ENCODE measurements around the gene LGALS13. TPM values are rescaled to one million over a fixed set of nuclear protein-coding genes. Genes with fewer than 3 reads are reported as not detected.

LGALS13 gene
- polyA plus RNA-seq, 3 donors, result not detected

DNA sequence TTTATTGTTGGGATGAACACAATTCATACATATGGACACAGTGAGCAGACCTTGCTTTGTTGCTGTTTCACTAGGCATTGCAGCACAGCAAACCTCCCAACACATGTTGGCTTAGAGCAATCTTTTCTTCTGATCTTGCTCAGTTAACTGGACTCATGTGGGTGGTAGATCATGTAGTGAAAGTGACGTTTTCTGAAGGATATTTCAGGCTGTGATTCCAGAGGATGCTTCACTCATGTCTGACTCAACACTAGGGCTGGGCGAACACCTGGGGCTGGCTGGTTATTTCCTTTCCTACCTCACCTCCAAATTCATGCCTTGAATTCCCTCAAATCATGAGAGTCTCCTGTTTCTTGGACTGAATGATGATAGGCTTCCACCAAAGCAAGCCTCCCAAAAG is 14.3 kb upstream of the LGALS13 start:
- Histone ChIP-seq H3K36me3 (replicated peaks in 1 of 2; ENCODE audit: control insufficient read depth in 1 of 2, insufficient read depth in 2 of 2, low read length in 2 of 2) (no peaks in the 10 kb centered on the region), H3K4me2 (replicated peaks; ENCODE audit: extremely low read depth, low read length, poor library complexity, severe bottlenecking) (no peak overlapping the region), H3K4me3 (replicated peaks in 1 of 3; ENCODE audit: low read depth in 2 of 3, low read length in 3 of 3) (no peak overlapping the region), H3K4me1 (ENCODE audit: control insufficient read depth in 1 of 2, insufficient read depth in 2 of 2, low read length in 2 of 2) (no peaks in the 10 kb centered on the region), H3K27ac (ENCODE audit: low read depth in 1 of 2, low read length in 2 of 2) (no peak overlapping the region), H2AFZ (ENCODE audit: insufficient read depth, low read depth, low read length, poor library complexity, severe bottlenecking) (no peak overlapping the region), H3K27me3 (ENCODE audit: control insufficient read depth in 2 of 2, insufficient read depth in 2 of 2, low read length in 2 of 2) (peaks cover 0 to 4% of the 10 kb centered on the region in 2 donors), H3K79me2 (ENCODE audit: insufficient read depth, low read length) (no peaks in the 10 kb centered on the region), H3K9ac (ENCODE audit: insufficient read depth, low read length, poor library complexity, severe bottlenecking) (no peak overlapping the region), H3K9me3 (replicated peaks in 1 of 2; ENCODE audit: control insufficient read depth in 1 of 2, insufficient read depth in 1 of 2, low read length in 2 of 2) (no peaks in the 10 kb centered on the region), H4K20me1 (ENCODE audit: insufficient read depth, low read length) (no peaks in the 10 kb centered on the region)
- no peak for DNase-seq
- Mint-ChIP-seq H3K4me3 (no peak overlapping the region), H3K27me3 (ENCODE audit: low read depth in 3 of 3) (peaks cover 0 to 6% (median 6%) of the 10 kb centered on the region in 3 donors), H3K36me3 (no peaks in the 10 kb centered on the region), H3K4me1 (no peaks in the 10 kb centered on the region), H3K9me3 (no peaks in the 10 kb centered on the region), H3K27ac (no peak overlapping the region)
- intact Hi-C loops (cut with micrococcal nuclease), result no loop called here
- no CpG with 5 or more reads among the region's 2 CpGs for WGBS (ENCODE audit: insufficient coverage)
- no peak for TF ChIP-seq CTCF (IDR thresholded peaks at IDR 0.05)

DNA sequence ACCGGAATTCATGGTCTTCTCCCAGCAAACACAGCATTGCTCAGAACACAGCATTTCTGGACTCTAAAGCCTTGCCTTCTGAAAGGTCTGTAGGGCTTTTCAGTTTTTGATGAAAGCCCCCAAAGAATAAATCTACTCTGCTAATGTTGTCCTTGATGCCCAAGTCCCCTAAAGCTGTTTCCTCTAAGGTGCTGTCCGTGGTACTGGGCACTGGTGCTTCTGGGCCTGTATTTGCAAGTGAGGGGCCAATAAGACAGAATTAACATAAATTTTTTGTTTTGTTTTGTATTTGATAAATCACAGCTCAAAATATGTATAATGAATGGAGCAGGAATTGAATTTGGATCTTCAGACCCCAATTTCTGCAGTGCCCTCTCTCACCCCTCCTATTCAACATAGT is 12.1 kb upstream of the LGALS13 start:
- intact Hi-C loops (cut with micrococcal nuclease), result no loop called here
- Histone ChIP-seq H3K27me3 (ENCODE audit: control insufficient read depth in 2 of 2, insufficient read depth in 2 of 2, low read length in 2 of 2) (peaks cover 0 to 4% of the 10 kb centered on the region in 2 donors), H3K27ac (ENCODE audit: low read depth in 1 of 2, low read length in 2 of 2) (no peak overlapping the region), H3K79me2 (ENCODE audit: insufficient read depth, low read length) (no peaks in the 10 kb centered on the region), H4K20me1 (ENCODE audit: insufficient read depth, low read length) (no peaks in the 10 kb centered on the region), H3K9me3 (replicated peaks in 1 of 2; ENCODE audit: control insufficient read depth in 1 of 2, insufficient read depth in 1 of 2, low read length in 2 of 2) (no peaks in the 10 kb centered on the region), H3K4me3 (replicated peaks in 1 of 3; ENCODE audit: low read depth in 2 of 3, low read length in 3 of 3) (no peak overlapping the region), H2AFZ (ENCODE audit: insufficient read depth, low read depth, low read length, poor library complexity, severe bottlenecking) (no peak overlapping the region), H3K9ac (ENCODE audit: insufficient read depth, low read length, poor library complexity, severe bottlenecking) (no peak overlapping the region), H3K36me3 (replicated peaks in 1 of 2; ENCODE audit: control insufficient read depth in 1 of 2, insufficient read depth in 2 of 2, low read length in 2 of 2) (no peaks in the 10 kb centered on the region), H3K4me2 (replicated peaks; ENCODE audit: extremely low read depth, low read length, poor library complexity, severe bottlenecking) (no peak overlapping the region), H3K4me1 (ENCODE audit: control insufficient read depth in 1 of 2, insufficient read depth in 2 of 2, low read length in 2 of 2) (no peaks in the 10 kb centered on the region)
- Mint-ChIP-seq H3K9me3 (no peaks in the 10 kb centered on the region), H3K4me3 (no peak overlapping the region), H3K4me1 (no peaks in the 10 kb centered on the region), H3K36me3 (no peaks in the 10 kb centered on the region), H3K27me3 (ENCODE audit: low read depth in 3 of 3) (peaks cover 0 to 7% (median 3%) of the 10 kb centered on the region in 3 donors), H3K27ac (no peak overlapping the region)
- TF ChIP-seq CTCF (IDR thresholded peaks at IDR 0.05), result no peak
- no CpG with 5 or more reads among the region's 2 CpGs for whole genome bisulfite sequencing (ENCODE audit: insufficient coverage)
- DNase-seq, result no peak
